SHP77 treated with DMSO at 0.1 percent for 48 hours (cell line): Measurements from ENCODE around the gene RARG.

ENCODE experiments used
- DNase-seq: peaks from one replicate; lab custom pipeline; 2025; lab: John Stamatoyannopoulos, UW

The RARG gene

GRCh38 chr12:53244337-53244736 is 12.3 kb upstream of the RARG start:
- DNase-seq = no peak

GRCh38 chr12:53241623-53242412 is 9.8 kb upstream of the RARG start:
- DNase-seq = no peak

GRCh38 chr12:53239643-53240258 is 7.7 kb upstream of the RARG start:
- DNase-seq = no peak

- DNase-seq = no peak
Observed at GRCh38 chr12:53236443-53237111, 4.6 kb upstream of the RARG start.

- DNase-seq = no peak
Observed at GRCh38 chr12:53235742-53236442, 3.9 kb upstream of the RARG start.

GRCh38 chr12:53235164-53235563 is 3.2 kb upstream of the RARG start:
- DNase-seq = no peak

- DNase-seq = no peak
Observed at GRCh38 chr12:53234271-53234914, 2.4 kb upstream of the RARG start.

- DNase-seq = no peak
Observed at GRCh38 chr12:53233671-53234121, 1.7 kb upstream of the RARG start.

- no peak for DNase-seq
Observed at GRCh38 chr12:53232646-53233461, 845 bp upstream of the RARG start.

GRCh38 chr12:53231671-53231920 is 413 bp downstream of the RARG start:
- no peak for DNase-seq

GRCh38 chr12:53230108-53230845 is 1.7 kb downstream of the RARG start:
- no peak for DNase-seq

- no peak for DNase-seq
Observed at GRCh38 chr12:53229454-53229853, 2.6 kb downstream of the RARG start.

GRCh38 chr12:53227836-53228235 is 4.2 kb downstream of the RARG start:
- DNase-seq = no peak

- DNase-seq = no peak
Observed at GRCh38 chr12:53227341-53227740, 4.7 kb downstream of the RARG start.

- no peak for DNase-seq
Observed at GRCh38 chr12:53226815-53227214, 5.2 kb downstream of the RARG start.

- no peak for DNase-seq
Observed at GRCh38 chr12:53225635-53226424, 6.2 kb downstream of the RARG start.

- no peak for DNase-seq
Observed at GRCh38 chr12:53224897-53225634, 6.9 kb downstream of the RARG start.

GRCh38 chr12:53224061-53224896 is 7.7 kb downstream of the RARG start:
- DNase-seq = no peak
